HG02884 (cell line): ENCODE measurements around the gene SKIDA1.
A peak's percentile ranks its signal among the peaks of the same experiment; 100 is the strongest.

ENCODE experiments used
- ATAC-seq: cut with Tn5 transposase; IDR thresholded peaks from one replicate; pipeline ENCODE4 v1.9.1; 2021; ENCODE audit warnings: mild to moderate bottlenecking, moderate library complexity; ENCODE audit not compliant: unreplicated experiment

SKIDA1 gene

DNA sequence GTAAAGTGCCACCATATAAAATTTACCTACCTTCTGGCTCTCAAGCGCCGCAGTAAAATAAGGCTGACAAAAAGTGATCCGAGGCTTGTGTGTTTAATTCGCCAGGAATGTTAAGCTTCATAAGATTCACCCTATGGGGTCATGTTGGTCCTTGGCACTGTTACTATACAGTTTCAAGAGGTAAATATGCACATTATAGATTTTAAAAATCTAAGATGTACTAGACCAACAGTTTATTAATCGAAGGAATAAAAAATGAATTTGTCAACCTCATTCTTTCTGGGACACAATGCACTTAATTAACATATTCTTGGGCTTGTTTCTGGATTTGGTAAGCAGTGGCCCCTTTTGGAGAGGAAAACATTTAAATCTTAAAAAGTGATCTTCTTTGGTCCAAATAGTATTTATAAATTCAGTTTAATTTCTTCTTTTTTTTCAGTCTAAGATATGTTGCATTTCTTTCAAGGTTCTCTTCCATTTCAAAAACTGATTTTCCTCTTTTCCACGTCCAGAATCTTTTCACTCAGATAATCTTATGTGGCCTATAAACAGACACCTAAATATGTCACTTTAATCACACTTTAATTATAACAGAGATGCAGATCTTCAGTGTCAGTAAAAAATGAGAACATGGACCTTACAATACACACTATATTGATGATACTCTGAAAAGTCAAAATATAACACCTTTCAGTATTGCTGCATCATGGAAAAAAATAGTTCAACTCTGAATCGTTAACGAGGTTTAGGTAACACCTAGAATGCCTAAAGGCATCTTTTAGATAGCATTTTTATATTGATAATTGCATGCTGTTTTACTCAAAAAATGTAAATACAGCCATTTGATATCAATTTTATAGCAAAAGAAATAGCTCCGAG is 3.8 kb upstream of the SKIDA1 start:
- ATAC-seq = no peak

DNA sequence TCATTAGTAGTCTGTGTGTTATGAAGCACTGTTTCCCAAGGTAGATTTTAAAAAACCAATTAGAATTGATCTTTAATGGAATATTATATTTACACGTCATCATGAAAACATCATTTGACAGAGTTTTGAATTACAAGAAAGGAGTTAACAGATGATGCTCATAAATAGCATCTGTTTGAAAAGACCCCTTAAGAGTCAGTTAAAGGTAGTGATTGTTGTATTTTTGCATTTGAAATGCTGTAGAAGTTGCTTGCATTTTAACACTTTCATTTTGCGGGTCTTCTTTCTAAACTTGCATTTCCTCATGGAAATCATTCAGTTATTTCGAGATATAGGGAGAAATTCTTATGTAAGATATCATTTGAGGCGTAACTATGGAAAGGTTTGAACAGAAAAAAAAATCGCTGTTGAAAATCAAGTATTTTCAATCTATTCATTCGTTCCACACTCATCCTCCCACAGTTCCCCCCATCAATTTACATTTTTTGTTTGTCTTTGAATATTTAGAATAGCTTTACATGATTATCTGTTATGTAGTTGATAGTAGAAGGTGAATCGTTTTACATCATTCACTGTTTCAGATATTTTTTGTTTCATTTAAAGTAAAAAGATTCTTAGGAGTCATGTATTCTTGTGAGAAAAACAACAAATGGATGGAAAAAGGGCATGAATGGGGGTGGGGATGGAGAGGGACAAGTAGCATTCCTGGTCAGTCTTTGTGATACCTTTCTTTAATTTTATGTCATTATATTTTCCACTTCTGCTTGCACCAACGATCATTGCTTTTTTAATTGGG is 3.0 kb upstream of the SKIDA1 start:
- no peak for ATAC-seq

- no peak for ATAC-seq
These were observed 2.2 kb upstream of the SKIDA1 start for GRCh38 chr10:21527598-21528235.

GRCh38 chr10:21526860-21527597 is 1.5 kb upstream of the SKIDA1 start:
- no peak for ATAC-seq

- ATAC-seq = peak; percentile 25
These were observed 842 bp upstream of the SKIDA1 start for GRCh38 chr10:21526188-21526859.

DNA sequence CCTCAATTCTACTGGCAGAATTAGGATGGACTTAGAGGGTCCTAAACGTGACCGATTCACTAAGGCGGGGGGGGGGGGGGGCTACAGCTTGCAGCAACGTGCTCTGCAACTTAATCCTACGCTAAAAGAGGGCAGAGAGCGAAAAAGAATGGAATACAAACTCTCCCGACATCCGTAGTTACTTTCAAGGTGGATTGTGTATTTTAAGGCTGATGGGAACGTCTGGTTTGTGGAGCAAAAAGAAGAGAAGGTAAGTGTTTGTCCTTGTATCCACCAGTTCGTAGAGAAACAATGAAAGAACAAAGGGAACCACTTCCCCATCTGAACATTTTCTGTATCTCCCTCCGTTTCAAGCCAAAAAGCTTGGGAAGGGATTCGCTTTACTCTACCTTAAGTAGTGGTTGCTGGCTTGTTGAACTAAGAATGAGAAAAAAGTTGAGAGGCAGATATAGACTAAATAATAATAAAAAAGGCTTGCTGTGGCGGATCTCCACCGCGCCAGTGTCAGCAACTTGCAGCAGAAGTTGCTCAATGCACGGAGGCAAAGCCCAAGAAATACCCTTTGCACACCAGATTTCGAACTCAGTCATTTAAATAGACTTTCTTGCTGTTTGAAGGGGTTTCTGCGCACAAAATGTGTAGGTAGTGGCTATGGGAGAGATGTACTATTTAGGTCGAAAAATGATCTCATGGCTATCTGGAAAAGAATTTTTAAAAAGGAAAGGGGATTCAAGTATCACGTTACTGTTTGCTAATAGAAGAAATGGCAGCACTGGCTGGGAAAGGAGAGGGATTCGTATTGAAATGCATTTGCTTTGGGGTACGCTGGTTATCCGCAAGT is 736 bp downstream of the SKIDA1 start:
- no peak for ATAC-seq

- no peak for ATAC-seq
These were observed 1.4 kb downstream of the SKIDA1 start for GRCh38 chr10:21524131-21524525.

DNA sequence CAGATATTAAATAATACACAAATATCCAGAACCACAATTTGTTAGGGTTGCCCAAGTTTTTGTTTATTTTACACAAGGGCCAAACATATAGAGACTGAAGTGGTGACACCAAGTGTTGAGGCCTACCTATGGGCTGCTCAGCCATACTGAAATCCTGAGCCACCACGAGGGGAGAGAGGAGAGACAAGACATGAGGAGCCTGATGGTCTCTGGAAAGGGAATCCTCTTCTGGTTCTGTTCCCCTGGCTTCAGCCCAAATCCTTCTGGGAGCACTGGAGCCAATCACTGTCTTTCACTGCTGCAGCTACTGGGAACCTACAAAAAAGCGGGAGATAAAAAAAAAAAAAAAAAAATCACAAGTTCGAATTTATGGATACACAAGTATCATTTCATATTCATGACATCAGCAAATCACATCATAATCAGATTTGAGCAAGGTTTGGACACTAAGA is 1.9 kb downstream of the SKIDA1 start:
- no peak for ATAC-seq

GRCh38 chr10:21522631-21523406 is 2.7 kb downstream of the SKIDA1 start:
- no peak for ATAC-seq

- ATAC-seq = no peak
These were observed 3.5 kb downstream of the SKIDA1 start for GRCh38 chr10:21521751-21522533.

- ATAC-seq = no peak
These were observed 4.5 kb downstream of the SKIDA1 start for GRCh38 chr10:21520949-21521348.

DNA sequence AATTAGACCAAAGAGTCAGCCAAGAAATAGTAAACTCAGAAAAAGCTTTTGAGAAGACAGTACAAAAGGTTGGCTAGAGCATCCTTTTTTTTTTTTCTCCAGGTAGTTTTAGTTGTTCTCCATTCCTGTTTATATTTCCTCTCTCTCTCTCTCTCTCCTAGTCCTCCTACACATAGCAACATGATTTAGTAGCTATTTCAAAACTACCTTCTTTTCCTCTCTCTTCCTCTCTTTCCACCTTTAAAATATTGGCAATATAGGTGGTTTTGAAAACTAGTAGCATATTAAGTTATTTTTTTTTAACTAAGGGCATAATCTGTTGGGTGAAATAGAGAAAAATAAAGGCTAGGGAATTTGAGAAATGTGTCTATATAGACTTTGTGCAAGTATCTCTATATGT is 5.0 kb downstream of the SKIDA1 start:
- no peak for ATAC-seq

- no peak for ATAC-seq
These were observed 5.5 kb downstream of the SKIDA1 start for GRCh38 chr10:21519941-21520436.

DNA sequence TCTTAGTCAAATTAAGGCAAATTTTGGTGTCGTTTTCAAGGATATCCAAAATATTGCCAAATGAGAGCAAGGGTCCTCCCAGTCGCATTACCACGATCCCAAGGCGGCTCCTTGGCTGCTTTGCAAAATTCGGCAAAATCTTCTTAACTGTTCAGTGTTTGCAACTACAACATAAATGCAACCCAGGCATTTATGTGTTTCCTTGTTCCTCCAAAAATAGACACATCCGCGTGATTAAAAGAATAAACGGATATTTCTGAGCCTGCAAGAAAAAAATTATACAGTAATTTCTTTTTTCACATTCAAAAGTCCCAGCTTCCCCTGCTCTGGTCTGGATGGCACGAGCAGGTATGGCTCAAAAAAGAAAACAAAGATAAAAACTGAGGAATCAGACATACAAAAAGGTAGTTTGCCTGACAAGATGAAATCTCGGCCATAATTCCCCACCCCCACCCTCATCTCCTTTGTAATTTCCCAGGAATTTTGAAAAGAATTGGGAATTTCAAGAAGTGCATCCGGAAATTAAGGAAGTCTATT is 6.0 kb downstream of the SKIDA1 start:
- ATAC-seq = no peak

- no peak for ATAC-seq
These were observed 6.7 kb downstream of the SKIDA1 start for GRCh38 chr10:21518641-21519396.

DNA sequence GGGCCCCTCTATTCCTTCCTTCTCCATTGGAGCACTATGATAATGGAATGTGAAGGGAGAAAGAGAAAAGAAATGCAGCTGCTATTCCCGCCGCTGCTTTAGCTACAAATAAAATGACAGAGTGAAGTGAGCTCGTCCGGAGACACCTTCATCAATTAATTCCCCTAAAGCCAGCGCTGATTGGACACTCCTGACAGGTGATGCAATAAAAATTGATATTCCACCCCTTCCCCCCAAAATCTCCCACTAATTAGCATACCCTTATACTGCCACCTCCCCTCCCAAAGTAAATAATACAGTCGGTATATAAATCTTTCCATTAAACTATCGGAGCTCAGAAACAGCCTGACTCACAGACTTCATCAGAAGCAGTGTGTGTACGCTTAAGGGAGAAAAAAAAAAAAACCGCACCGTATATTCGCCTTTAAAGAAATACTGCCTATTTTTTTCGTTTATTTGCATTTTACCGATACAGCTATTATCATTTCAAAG is 7.3 kb downstream of the SKIDA1 start:
- ATAC-seq = no peak
